Astrocyte of the spinal cord (primary cell): ENCODE results near the gene CD3D.

ENCODE experiments used
- DNase-seq: peaks from one replicate; pipeline ENCODE4 v3.0.0; 2011; ENCODE audit warnings: low read depth, low spot score
- H3K4me3 ChIP-seq: 2 replicates; pipeline ENCODE4 v1.5.1; 2011; ENCODE audit warnings: low read depth, mild to moderate bottlenecking, low read length, moderate library complexity
- CTCF ChIP-seq: IDR thresholded peaks from 2 replicates; pipeline ENCODE4 v1.5.1; 2012; ENCODE audit warnings: low read depth, mild to moderate bottlenecking, low read length, inconsistent platforms
- in situ Hi-C: cut with HindIII; loops from 2 replicates; pipeline ENCODE4 v1.10.0; 2017; ENCODE audit warnings: low sequenced_read_pairs

Gene CD3D

GRCh38 chr11:118341815-118342489 is 553 bp downstream of the CD3D start:
- no peak for TF ChIP-seq CTCF
- H3K4me3 ChIP-seq = no peak overlapping the region
- DNase-seq = no peak
- in situ Hi-C loops = no loop called here

- no peak for TF ChIP-seq CTCF
- no peak overlapping the region for H3K4me3 ChIP-seq
- in situ Hi-C loops = no loop called here
- no peak for DNase-seq
These were observed 1.2 kb downstream of the CD3D start for GRCh38 chr11:118341261-118341660.

GRCh38 chr11:118340449-118340848 is 2.1 kb downstream of the CD3D start:
- in situ Hi-C loops = no loop called here
- DNase-seq = no peak
- TF ChIP-seq CTCF = no peak
- no peak overlapping the region for H3K4me3 ChIP-seq

GRCh38 chr11:118339281-118339961 is 3.1 kb downstream of the CD3D start:
- TF ChIP-seq CTCF = no peak
- H3K4me3 ChIP-seq = no peak overlapping the region
- in situ Hi-C loops = no loop called here
- DNase-seq = no peak

GRCh38 chr11:118338637-118339061 is 3.9 kb downstream of the CD3D start:
- in situ Hi-C loops = no loop called here
- H3K4me3 ChIP-seq = no peak overlapping the region
- TF ChIP-seq CTCF = no peak
- DNase-seq = no peak

- TF ChIP-seq CTCF = no peak
- no peak overlapping the region for H3K4me3 ChIP-seq
- in situ Hi-C loops = no loop called here
- no peak for DNase-seq
These were observed 7.8 kb downstream of the CD3D start for GRCh38 chr11:118334745-118335144.
